GM12872 (cell line): ENCODE measurements around the gene OPN1LW.

Experiments used
- CTCF ChIP-seq: IDR thresholded peaks from 3 replicates; pipeline ENCODE4 v1.5.1; 2011; ENCODE audit warnings: low read depth, mild to moderate bottlenecking, low read length, moderate library complexity; ENCODE audit not compliant: insufficient read depth

OPN1LW gene

DNA sequence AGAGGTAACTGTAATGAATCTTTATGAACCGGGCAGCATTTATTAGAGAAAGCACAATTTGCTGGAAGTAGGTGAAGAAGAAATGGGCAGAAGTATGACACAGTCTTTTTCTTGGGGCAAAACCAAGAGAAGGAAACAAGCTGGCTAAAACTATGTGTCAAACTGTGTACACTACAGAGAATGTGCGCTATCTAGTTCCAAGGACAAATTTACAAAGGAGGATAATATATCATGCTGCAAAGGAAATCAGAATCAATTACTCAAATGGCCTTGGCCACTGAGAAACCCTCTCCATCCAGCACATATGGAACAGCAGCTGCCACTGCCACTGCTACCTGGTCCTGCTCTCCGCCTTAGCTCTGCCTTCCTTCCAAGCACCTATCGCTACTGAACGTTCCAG, 29.4 kb upstream of the OPN1LW start:
- no peak for TF ChIP-seq CTCF

- no peak for TF ChIP-seq CTCF
Measured at GRCh38 chrX:154115071-154115470, 29.0 kb upstream of the OPN1LW start.

DNA sequence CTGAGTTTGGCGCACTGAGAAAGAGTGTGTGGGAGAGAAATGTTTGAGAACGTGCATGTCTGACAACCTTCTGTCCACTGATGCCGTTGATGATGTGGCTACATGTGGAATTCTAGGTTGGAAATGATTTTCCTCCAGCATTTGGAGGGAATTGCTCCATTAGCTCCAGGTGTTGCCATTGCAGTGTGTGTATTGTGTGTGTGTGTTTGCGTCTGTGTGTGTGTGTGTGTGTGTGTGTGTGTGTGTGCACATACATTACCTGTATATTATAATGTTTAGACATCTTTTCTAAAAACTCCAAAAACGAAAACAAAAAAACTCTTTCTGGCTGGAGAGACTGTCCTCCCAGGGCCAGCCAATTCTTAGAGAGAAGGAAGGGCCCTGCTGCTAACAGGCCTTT, 28.3 kb upstream of the OPN1LW start:
- no peak for TF ChIP-seq CTCF

- no peak for TF ChIP-seq CTCF
Measured at GRCh38 chrX:154116426-154117211, 27.4 kb upstream of the OPN1LW start.

- no peak for TF ChIP-seq CTCF
Measured at GRCh38 chrX:154117566-154117965, 26.5 kb upstream of the OPN1LW start.

GRCh38 chrX:154120567-154120966, 23.5 kb upstream of the OPN1LW start:
- no peak for TF ChIP-seq CTCF

DNA sequence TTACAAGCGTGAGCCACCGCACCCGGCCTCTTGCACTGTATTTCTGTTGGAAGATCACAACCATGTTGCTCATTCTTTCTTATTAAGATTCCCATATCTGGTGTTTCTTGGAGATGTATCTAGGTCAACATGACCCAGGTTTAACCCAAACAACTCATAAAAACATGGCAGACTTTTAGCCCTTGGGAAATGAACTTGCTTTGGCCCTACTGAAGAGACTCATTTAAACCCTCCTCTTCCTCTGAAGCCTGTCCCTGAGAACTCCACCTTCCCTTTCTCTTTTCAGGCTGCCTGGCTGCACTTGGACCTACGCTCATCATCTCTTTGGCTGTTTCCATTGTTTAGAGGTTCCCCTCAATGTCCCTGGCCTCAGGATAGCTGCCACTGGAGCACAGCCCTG, 22.8 kb upstream of the OPN1LW start:
- TF ChIP-seq CTCF = no peak
